Kidney epithelial cell (primary cell): Measurements from ENCODE around the gene NFYB. TPM values are rescaled to one million over a fixed set of nuclear protein-coding genes. Genes with fewer than 3 reads are reported as not detected.

Experiments used
- DNase-seq: peaks from one replicate; pipeline ENCODE4 v3.0.0-alpha.2; 2010; ENCODE audit warnings: low read depth
- H3K27me3 ChIP-seq: 2 replicates; pipeline ENCODE4 v1.6.0; 2011; ENCODE audit warnings: low read length; ENCODE audit not compliant: control insufficient read depth, insufficient read depth
- H3K36me3 ChIP-seq: 2 replicates; pipeline ENCODE4 v1.5.1; 2011; ENCODE audit warnings: low read length; ENCODE audit not compliant: control insufficient read depth, insufficient read depth
- H3K4me3 ChIP-seq: 2 replicates; pipeline ENCODE4 v1.5.1; 2011; ENCODE audit warnings: low read depth, mild to moderate bottlenecking, control low read depth, low read length
- total RNA-seq: library from RNA; depleted of rRNA; stranded (reverse); fragments of >200 nt; gene quantifications from 2 replicates; pipeline ENCODE4 v1.2.3, GENCODE V29; 2015
- TF ChIP-seq, protein P1 (sequence below): IDR thresholded peaks from 2 replicates; pipeline ENCODE4 v1.5.1; 2011; ENCODE audit warnings: mild to moderate bottlenecking, moderate library complexity, low read length, control low read depth, inconsistent platforms; ENCODE audit not compliant: insufficient read depth, poor library complexity, severe bottlenecking

Gene NFYB
- total RNA-seq, 1 donor from 2014 or later = 17.2 TPM

DNA sequence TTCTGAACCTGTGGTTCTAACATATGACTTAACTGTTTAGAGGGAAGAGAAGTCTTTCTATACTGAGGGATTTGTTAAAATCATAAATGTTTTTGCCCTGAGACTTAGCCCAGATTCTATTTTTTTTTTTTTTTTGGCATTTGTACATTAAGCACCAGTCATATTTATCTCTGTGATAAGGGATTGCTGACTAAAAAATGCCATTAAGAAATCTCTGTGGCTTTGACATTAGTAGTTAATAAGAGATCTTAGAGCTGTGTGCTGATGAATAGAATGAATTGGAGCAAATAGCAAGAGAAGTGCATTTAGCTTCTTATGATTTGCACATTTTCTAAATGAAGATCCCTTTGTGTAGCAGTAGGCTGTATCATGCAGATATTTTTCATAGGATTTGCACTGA, 32.5 kb downstream of the NFYB start:
- Histone ChIP-seq H3K27me3 (no peaks in the 10 kb centered on the region), H3K4me3 (no peak overlapping the region), H3K36me3 (no peaks in the 10 kb centered on the region)
- TF ChIP-seq, protein P1, sequence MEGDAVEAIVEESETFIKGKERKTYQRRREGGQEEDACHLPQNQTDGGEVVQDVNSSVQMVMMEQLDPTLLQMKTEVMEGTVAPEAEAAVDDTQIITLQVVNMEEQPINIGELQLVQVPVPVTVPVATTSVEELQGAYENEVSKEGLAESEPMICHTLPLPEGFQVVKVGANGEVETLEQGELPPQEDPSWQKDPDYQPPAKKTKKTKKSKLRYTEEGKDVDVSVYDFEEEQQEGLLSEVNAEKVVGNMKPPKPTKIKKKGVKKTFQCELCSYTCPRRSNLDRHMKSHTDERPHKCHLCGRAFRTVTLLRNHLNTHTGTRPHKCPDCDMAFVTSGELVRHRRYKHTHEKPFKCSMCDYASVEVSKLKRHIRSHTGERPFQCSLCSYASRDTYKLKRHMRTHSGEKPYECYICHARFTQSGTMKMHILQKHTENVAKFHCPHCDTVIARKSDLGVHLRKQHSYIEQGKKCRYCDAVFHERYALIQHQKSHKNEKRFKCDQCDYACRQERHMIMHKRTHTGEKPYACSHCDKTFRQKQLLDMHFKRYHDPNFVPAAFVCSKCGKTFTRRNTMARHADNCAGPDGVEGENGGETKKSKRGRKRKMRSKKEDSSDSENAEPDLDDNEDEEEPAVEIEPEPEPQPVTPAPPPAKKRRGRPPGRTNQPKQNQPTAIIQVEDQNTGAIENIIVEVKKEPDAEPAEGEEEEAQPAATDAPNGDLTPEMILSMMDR = no peak
- DNase-seq = no peak

DNA sequence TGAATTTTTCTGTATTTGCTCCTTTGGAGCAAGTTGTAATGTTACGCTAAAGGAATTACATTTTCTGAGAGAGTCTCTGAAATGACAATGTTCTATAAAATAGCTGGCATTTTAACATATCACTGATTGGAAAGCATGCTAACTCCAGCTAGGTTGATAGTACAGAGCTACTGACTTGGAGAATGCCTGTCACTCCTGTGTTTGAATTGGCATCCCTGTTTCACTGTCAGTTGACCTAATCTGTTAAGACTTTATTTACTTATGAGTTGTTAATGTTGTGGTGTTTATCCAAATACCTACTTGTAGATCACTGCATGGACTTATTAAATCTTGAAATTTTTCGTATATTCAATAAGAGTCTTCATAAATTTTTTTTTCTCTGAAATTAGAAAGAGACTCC, 40.1 kb downstream of the NFYB start:
- TF ChIP-seq, protein P1 = no peak
- no peaks in the 10 kb centered on the region for H3K36me3 ChIP-seq
- no peaks in the 10 kb centered on the region for H3K27me3 ChIP-seq
- no peak for DNase-seq
- H3K4me3 ChIP-seq = no peak overlapping the region

DNA sequence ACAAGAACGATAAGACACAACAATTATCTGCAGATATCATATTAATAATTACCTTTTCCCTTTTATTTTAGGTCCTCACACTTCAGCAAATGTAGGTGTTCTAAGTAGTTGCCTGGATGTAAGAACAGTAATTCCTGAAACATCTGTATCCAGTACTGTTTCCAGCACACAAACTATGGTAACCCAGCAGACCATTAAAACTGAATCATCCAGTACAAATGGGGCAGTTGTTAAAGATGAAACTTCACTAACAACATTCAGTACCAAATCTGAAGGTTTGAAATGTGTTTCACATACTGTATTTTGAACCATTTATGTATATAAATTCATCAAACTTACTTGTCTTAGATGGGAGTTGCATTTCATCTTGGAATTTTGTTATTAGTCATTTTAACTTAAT, 42.7 kb downstream of the NFYB start:
- TF ChIP-seq, protein P1 = no peak
- Histone ChIP-seq H3K4me3 (no peak overlapping the region), H3K27me3 (no peaks in the 10 kb centered on the region), H3K36me3 (no peaks in the 10 kb centered on the region)
- DNase-seq = no peak

DNA sequence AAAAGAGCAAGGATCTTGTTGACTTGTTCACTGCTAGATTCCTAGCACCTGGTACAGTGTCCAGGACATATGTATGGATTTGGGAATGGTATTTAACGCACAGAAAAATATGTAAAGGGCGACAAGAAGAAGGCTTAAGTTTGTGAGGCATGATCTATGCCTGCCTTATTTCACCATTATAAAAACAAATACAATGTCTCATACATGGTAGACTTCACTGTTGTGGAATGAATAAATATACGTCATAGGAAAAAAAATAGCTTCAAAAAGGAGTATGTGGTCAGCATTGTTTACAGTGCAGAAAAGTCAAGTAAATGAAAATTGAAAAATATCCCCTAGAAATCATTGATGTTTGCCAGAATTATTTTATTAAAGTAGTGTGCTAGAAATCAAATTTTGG, 43.7 kb downstream of the NFYB start:
- Histone ChIP-seq H3K27me3 (no peaks in the 10 kb centered on the region), H3K36me3 (no peaks in the 10 kb centered on the region), H3K4me3 (no peak overlapping the region)
- DNase-seq = no peak
- TF ChIP-seq, protein P1 = no peak

DNA sequence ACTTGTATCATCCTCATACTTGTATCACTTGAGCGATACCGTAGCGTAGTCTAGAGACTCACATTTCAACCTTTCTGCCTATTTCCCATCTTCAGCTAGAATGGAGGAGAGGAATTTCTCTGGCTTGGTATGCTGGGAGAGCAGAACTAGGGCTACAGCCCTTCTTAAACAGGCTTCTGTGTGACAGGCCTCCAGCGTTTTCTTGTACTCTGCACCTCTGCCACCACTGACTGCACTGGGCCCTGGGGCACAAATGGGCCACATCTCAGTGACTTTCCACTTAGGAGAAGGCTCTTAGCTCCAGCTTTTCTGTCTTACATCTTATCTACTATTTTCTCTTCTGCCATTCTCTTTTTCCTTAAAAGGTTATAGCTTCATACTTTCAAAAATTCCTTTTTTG, 46.9 kb downstream of the NFYB start:
- Histone ChIP-seq H3K36me3 (no peaks in the 10 kb centered on the region), H3K27me3 (no peaks in the 10 kb centered on the region), H3K4me3 (no peak overlapping the region)
- TF ChIP-seq, protein P1 = no peak
- no peak for DNase-seq

DNA sequence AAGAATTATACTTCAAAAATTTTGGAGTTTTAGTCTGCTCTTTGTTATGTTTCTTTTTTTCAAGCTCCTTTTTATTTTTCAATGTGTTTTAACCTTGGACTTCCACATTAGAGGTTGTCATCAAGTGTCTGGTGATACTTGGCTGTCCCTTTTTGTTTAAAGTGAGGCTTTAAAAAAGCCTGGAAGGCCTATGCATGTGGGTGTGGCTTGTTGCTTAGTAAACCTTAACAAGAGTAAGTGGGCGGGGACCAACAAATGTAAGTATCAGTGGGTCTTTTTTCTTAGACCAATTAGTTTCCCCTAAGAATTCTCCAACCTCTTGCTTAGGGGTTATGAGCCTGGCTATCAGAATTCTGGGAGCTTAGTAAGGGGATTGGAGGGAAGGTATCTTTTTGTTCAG, 47.3 kb downstream of the NFYB start:
- no peak for DNase-seq
- no peak overlapping the region for H3K4me3 ChIP-seq
- H3K27me3 ChIP-seq = no peaks in the 10 kb centered on the region
- H3K36me3 ChIP-seq = no peaks in the 10 kb centered on the region
- TF ChIP-seq, protein P1 = no peak
